Peyer's patch (tissue), 4 donors: ENCODE data around the gene ZBTB47.

Source experiments
- CTCF ChIP-seq, 6 experiments: fragments of 450-650 bp in 4 of 6; fragments of 200-600 bp in 2 of 6; sonication (generic) in 1 of 6; IDR thresholded peaks; one replicate each; pipeline ENCODE4 v1.5.1; 2017 to 2019; ENCODE audit warnings: antibody characterized with exemption in 6 of 6, mild to moderate bottlenecking in 3 of 6, moderate library complexity in 1 of 6
- POLR2A ChIP-seq, 2 donors: fragments of 450-650 bp; IDR thresholded peaks; one replicate each; pipeline ENCODE4 v1.5.1; 2017; ENCODE audit warnings: antibody characterized with exemption in 2 of 2, mild to moderate bottlenecking in 2 of 2, moderate library complexity in 2 of 2

- TF ChIP-seq POLR2A (IDR thresholded peaks at IDR 0.05) (no peak), CTCF (IDR thresholded peaks at IDR 0.05) (no peak)
Measured at GRCh38 chr3:42651248-42652091, 2.0 kb upstream of the ZBTB47 start.
